ENCODE results near the gene MEF2D. TPM values are rescaled to one million over a fixed set of nuclear protein-coding genes. Genes with fewer than 3 reads are reported as not detected.

Gene MEF2D
- total and polyA plus RNA-seq, 7 experiments from 2014 or later, result 4.5 to 190 (median 61.6) TPM

DNA sequence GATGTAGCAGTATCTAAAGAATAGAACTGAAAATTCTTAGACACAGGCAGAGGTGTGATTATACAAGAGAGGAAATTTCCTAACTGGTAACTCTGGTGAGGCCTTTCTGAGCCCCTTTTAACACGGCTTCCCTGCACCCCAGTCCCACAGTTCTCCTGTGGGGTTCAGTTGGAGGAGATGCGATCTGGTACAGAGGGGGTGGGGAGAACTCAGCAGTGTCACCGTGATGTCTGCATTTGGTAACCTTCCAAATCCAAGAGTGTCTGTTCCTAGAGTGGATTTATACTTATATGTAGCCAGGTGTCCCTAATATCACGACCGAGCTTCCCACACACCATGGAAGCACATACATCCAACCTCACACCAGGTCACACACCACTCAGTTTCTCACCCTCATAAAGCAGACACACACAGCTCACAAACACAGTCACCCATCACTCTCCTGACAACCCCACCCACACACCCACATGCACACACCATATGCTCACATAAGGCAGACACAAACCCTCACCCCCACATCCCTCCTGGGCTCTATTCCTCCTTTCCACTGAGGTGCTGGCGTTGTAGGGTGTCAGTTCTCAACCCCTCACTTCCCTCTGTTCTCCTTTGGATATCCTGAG, 83.1 kb downstream of the MEF2D start:
- Mint-ChIP-seq H3K9me3 (peaks cover 0 to 6% (median 0%) of the 10 kb centered on the region in 11 donors), H3K36me3 (peaks cover 0 to 7% (median 0%) of the 10 kb centered on the region in 5 donors), H3K4me3 (no peak overlapping the region), H3K27ac (no peak overlapping the region), H3K4me1 (peaks cover 9 to 28% (median 15%) of the 10 kb centered on the region in 7 donors), H3K27me3 (peaks cover 60 to 86% (median 79%) of the 10 kb centered on the region in 5 donors)
- Histone ChIP-seq H3K27ac (ENCODE audit: low read depth, low read length) (no peak overlapping the region), H3K9me3 (ENCODE audit: control insufficient read depth in 2 of 3, low read length in 3 of 3) (no peaks in the 10 kb centered on the region), H3K4me1 (ENCODE audit: control insufficient read depth in 2 of 2, insufficient read depth in 2 of 2, low read length in 2 of 2) (peaks cover 15 to 24% of the 10 kb centered on the region in 2 donors), H3K36me3 (ENCODE audit: control insufficient read depth in 2 of 3, insufficient read depth in 3 of 3, low read length in 3 of 3) (no peaks in the 10 kb centered on the region), H3K4me3 (ENCODE audit: low read length) (no peak overlapping the region), H3K27me3 (ENCODE audit: control insufficient read depth in 2 of 2, insufficient read depth in 2 of 2, low read length in 2 of 2) (peaks cover 0 to 28% of the 10 kb centered on the region in 2 donors)
- ATAC-seq (no peak), DNase-seq (no peak)
- ChIA-PET POLR2A (no interaction called here), CTCF (no interaction called here)
- intact Hi-C loops (cut with micrococcal nuclease), result loop anchor here in 1 of 2 donors (2.0 kb wide), 1 partner anchor 33 kb away; no protein-coding TSS in a partner anchor

GRCh38 chr1:156416993-156417392, 83.6 kb downstream of the MEF2D start:
- no peak overlapping the region for H3K27ac Mint-ChIP-seq
- DNase-seq (no peak), ATAC-seq (no peak)
- peaks cover 0 to 6% (median 0%) of the 10 kb centered on the region in 11 donors for H3K9me3 Mint-ChIP-seq
- no peak overlapping the region for H3K4me3 Mint-ChIP-seq
- no peak overlapping the region for H3K4me3 ChIP-seq (ENCODE audit: low read length)
- H3K27me3 Mint-ChIP-seq, result peaks cover 60 to 87% (median 76%) of the 10 kb centered on the region in 5 donors
- no peaks in the 10 kb centered on the region for H3K9me3 ChIP-seq (ENCODE audit: control insufficient read depth in 2 of 3, low read length in 3 of 3)
- H3K4me1 Mint-ChIP-seq, result peaks cover 7 to 25% (median 13%) of the 10 kb centered on the region in 7 donors
- intact Hi-C loops (cut with micrococcal nuclease), result no loop called here
- POLR2A ChIA-PET, result no interaction called here
- peaks cover 0 to 25% of the 10 kb centered on the region in 2 donors for H3K27me3 ChIP-seq (ENCODE audit: control insufficient read depth in 2 of 2, insufficient read depth in 2 of 2, low read length in 2 of 2)
- CTCF ChIA-PET, result no interaction called here
- no peaks in the 10 kb centered on the region for H3K36me3 ChIP-seq (ENCODE audit: control insufficient read depth in 2 of 3, insufficient read depth in 3 of 3, low read length in 3 of 3)
- peaks cover 15 to 22% of the 10 kb centered on the region in 2 donors for H3K4me1 ChIP-seq (ENCODE audit: control insufficient read depth in 2 of 2, insufficient read depth in 2 of 2, low read length in 2 of 2)
- H3K36me3 Mint-ChIP-seq, result peaks cover 0 to 7% (median 0%) of the 10 kb centered on the region in 5 donors
- H3K27ac ChIP-seq (ENCODE audit: low read depth, low read length), result no peak overlapping the region

- H3K36me3 ChIP-seq (ENCODE audit: control insufficient read depth in 2 of 3, insufficient read depth in 3 of 3, low read length in 3 of 3), result no peaks in the 10 kb centered on the region
- Mint-ChIP-seq H3K4me3 (no peak overlapping the region), H3K36me3 (no peaks in the 10 kb centered on the region), H3K27me3 (peaks cover 62 to 82% (median 74%) of the 10 kb centered on the region in 5 donors), H3K27ac (peak overlapping the region in 1 of 9 donors; percentile 35), H3K9me3 (peaks cover 0 to 6% (median 0%) of the 10 kb centered on the region in 11 donors), H3K4me1 (peaks cover 0 to 5% (median under 1%) of the 10 kb centered on the region in 7 donors)
- no peak overlapping the region for H3K27ac ChIP-seq (ENCODE audit: low read depth, low read length)
- intact Hi-C loops (cut with micrococcal nuclease), result no loop called here
- no peak overlapping the region for H3K4me3 ChIP-seq (ENCODE audit: low read length)
- no peaks in the 10 kb centered on the region for H3K9me3 ChIP-seq (ENCODE audit: control insufficient read depth in 2 of 3, low read length in 3 of 3)
- ChIA-PET POLR2A (no interaction called here), CTCF (interaction anchor here (0.9 to 1.8 kb wide), 3 partner anchors 29 to 213 kb away, joined by 3 to 6 read pairs (median 6); no protein-coding TSS in a partner anchor)
- no peak for ATAC-seq
- peaks cover 0 to 3% of the 10 kb centered on the region in 2 donors for H3K4me1 ChIP-seq (ENCODE audit: control insufficient read depth in 2 of 2, insufficient read depth in 2 of 2, low read length in 2 of 2)
- peak in 1 of 9 donors; percentile 51 for DNase-seq
- H3K27me3 ChIP-seq (ENCODE audit: control insufficient read depth in 2 of 2, insufficient read depth in 2 of 2, low read length in 2 of 2), result peaks cover 0 to 3% of the 10 kb centered on the region in 2 donors
Measured at GRCh38 chr1:156414461-156415064, 86.0 kb downstream of the MEF2D start.

Small RNAs within 50 kb of the gene (microRNA-seq; reads per million reads assigned to microRNA genes)
- not detected for gene MIR9-1 (ENCODE audit: borderline microRNAs expressed)

Other genes with a start within 250 kb of the MEF2D start
- gene SMG5, start 217.9 kb downstream of the MEF2D start, total RNA-seq, result 10 to 100 TPM; 65.7 to 74.0 (median 69.4) TPM
- gene SMG5, start 217.9 kb downstream of the MEF2D start, polyA plus RNA-seq, result 10 to 100 TPM; 14.4 to 38.4 TPM
- gene TMEM79, start 216.4 kb downstream of the MEF2D start, total RNA-seq, result 10 to 100 TPM in 3 of 5 experiments, 1 to 10 TPM in 2; 4.3 to 18.6 (median 11.2) TPM
- 1 to 10 TPM; 6.5 to 9.8 TPM for gene TMEM79, start 216.4 kb downstream of the MEF2D start, polyA plus RNA-seq
- gene GLMP, start 205.1 kb downstream of the MEF2D start, total RNA-seq, result 10 to 100 TPM; 21.0 to 40.4 (median 24.5) TPM
- 10 to 100 TPM; 17.6 to 19.3 TPM for gene GLMP, start 205.1 kb downstream of the MEF2D start, polyA plus RNA-seq
- gene VHLL, start 201.5 kb downstream of the MEF2D start, total RNA-seq, result not detected
- not detected for gene VHLL, start 201.5 kb downstream of the MEF2D start, polyA plus RNA-seq
- gene CCT3, start 162.5 kb downstream of the MEF2D start, total RNA-seq, result 100 to 1,000 TPM in 3 of 5 experiments, 10 to 100 TPM in 2; 78.0 to 282 (median 114) TPM
- 100 to 1,000 TPM; 203 to 265 TPM for gene CCT3, start 162.5 kb downstream of the MEF2D start, polyA plus RNA-seq
- 1 to 10 TPM in 1 of 5 experiments, not detected in 4; 1.1 TPM for gene TSACC, start 162.2 kb downstream of the MEF2D start, total RNA-seq
- 1 to 10 TPM; 1.7 to 2.2 TPM for gene TSACC, start 162.2 kb downstream of the MEF2D start, polyA plus RNA-seq
- gene RHBG, start 131.6 kb downstream of the MEF2D start, total RNA-seq, result not detected
- gene RHBG, start 131.6 kb downstream of the MEF2D start, polyA plus RNA-seq, result not detected
- gene IQGAP3, start 71.8 kb upstream of the MEF2D start, total RNA-seq, result 10 to 100 TPM in 1 of 5 experiments, under 1 TPM in 1, not detected in 3; 0.24 to 14.4 TPM
- not detected for gene IQGAP3, start 71.8 kb upstream of the MEF2D start, polyA plus RNA-seq
- gene TTC24, start 78.9 kb upstream of the MEF2D start, total RNA-seq, result 10 to 100 TPM in 1 of 5 experiments, 1 to 10 TPM in 4; 2.8 to 10.2 (median 7.4) TPM
- 1 to 10 TPM in 1 of 2 donors, under 1 TPM in 1; 0.97 to 1.5 TPM for gene TTC24, start 78.9 kb upstream of the MEF2D start, polyA plus RNA-seq
- 10 to 100 TPM; 25.6 to 58.8 (median 40.7) TPM for gene NAXE, start 91.0 kb upstream of the MEF2D start, total RNA-seq
- gene NAXE, start 91.0 kb upstream of the MEF2D start, polyA plus RNA-seq, result 100 to 1,000 TPM in 1 of 2 donors, 10 to 100 TPM in 1; 98.0 to 113 TPM
- gene GPATCH4, start 100.7 kb upstream of the MEF2D start, total RNA-seq, result 10 to 100 TPM; 33.3 to 49.6 (median 39.1) TPM
- gene GPATCH4, start 100.7 kb upstream of the MEF2D start, polyA plus RNA-seq, result 10 to 100 TPM; 46.5 to 59.1 TPM
- not detected for gene HAPLN2, start 118.6 kb upstream of the MEF2D start, total RNA-seq
- gene HAPLN2, start 118.6 kb upstream of the MEF2D start, polyA plus RNA-seq, result not detected
- gene BCAN, start 141.3 kb upstream of the MEF2D start, total RNA-seq, result not detected
- not detected for gene BCAN, start 141.3 kb upstream of the MEF2D start, polyA plus RNA-seq
- gene NES, start 176.6 kb upstream of the MEF2D start, total RNA-seq, result under 1 TPM in 1 of 5 experiments, not detected in 4; 0.05 TPM
- gene NES, start 176.6 kb upstream of the MEF2D start, polyA plus RNA-seq, result not detected
- gene CRABP2, start 204.8 kb upstream of the MEF2D start, total RNA-seq, result 1 to 10 TPM in 4 of 5 experiments, under 1 TPM in 1; 0.38 to 2.5 (median 1.4) TPM
- gene CRABP2, start 204.8 kb upstream of the MEF2D start, polyA plus RNA-seq, result 1 to 10 TPM in 1 of 2 donors, under 1 TPM in 1; 0.40 to 1.1 TPM
- gene METTL25B, start 227.7 kb upstream of the MEF2D start, total RNA-seq, result 10 to 100 TPM; 16.0 to 29.8 (median 29.1) TPM
- 1 to 10 TPM; 4.4 to 5.1 TPM for gene METTL25B, start 227.7 kb upstream of the MEF2D start, polyA plus RNA-seq
- gene ISG20L2, start 228.0 kb upstream of the MEF2D start, total RNA-seq, result 10 to 100 TPM; 44.7 to 59.9 (median 53.9) TPM
- gene ISG20L2, start 228.0 kb upstream of the MEF2D start, polyA plus RNA-seq, result 10 to 100 TPM; 15.3 to 20.6 TPM
- gene MRPL24, start 240.3 kb upstream of the MEF2D start, total RNA-seq, result 10 to 100 TPM; 19.1 to 68.9 (median 47.2) TPM
- 10 to 100 TPM; 86.3 to 98.0 TPM for gene MRPL24, start 240.3 kb upstream of the MEF2D start, polyA plus RNA-seq